ENCODE data around the gene ZNF684. TPM values are rescaled to one million over a fixed set of nuclear protein-coding genes. Genes with fewer than 3 reads are reported as not detected.
"Not testable (repeated sequence)": the region's sequence is repeated elsewhere in the genome, so short reads cannot be mapped to it uniquely, and the experiment has no call there.

Gene ZNF684
- total RNA-seq = 1 to 10 TPM; 1.3 to 4.4 (median 3.4) TPM

GRCh38 chr1:40531381-40532061 is at the start of gene ZNF684:
Gene ZNF684, plus strand, starts transcription at chr1:40531637. Its CDS starts 1,530 bp downstream, at chr1:40533167.
- no peak for TF ChIP-seq CTCF (IDR thresholded peaks at IDR 0.05)
- TF ChIP-seq POLR2AphosphoS5 (IDR thresholded peaks at IDR 0.05) = peak; percentile 85 to 94
- Histone ChIP-seq H3K36me3 (peaks cover 0 to 8% (median 0%) of the 10 kb centered on the region in 4 donors), H3K4me1 (peaks cover 18 to 22% (median 21%) of the 10 kb centered on the region in 4 donors), H3K4me3 (peak within 1 kb of the TSS; percentile 66 to 90 (median 70)), H3K27me3 (peaks cover 0 to 4% (median 0%) of the 10 kb centered on the region in 4 donors), H3K27ac (replicated peaks in 1 of 4) (peak within 1 kb of the TSS; percentile 76 to 90 (median 85)), H3K9me3 (no peaks in the 10 kb centered on the region)
- intact Hi-C loops (cut with DNase I) = no loop called here
- WGBS = under 1% methylated on average over 32 of the region's 35 CpGs
- peak; percentile 93 for DNase-seq (ENCODE audit: extremely low spot score)

DNA sequence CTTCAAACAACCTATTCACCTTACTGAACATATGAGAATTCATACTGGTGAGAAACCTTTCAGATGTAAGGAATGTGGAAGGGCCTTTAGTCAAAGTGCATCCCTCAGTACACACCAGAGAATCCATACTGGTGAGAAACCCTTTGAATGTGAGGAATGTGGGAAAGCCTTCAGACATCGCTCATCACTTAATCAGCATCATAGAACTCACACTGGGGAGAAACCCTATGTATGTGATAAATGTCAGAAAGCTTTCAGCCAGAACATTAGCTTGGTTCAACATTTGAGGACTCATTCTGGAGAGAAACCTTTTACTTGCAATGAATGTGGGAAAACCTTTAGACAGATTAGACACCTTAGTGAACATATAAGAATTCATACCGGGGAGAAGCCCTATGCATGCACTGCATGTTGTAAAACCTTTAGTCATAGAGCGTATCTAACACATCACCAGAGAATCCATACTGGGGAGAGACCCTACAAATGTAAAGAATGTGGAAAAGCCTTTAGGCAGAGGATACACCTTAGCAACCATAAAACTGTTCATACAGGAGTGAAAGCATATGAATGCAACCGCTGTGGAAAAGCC is 36.0 kb upstream of the ZNF684 start:
- Histone ChIP-seq H3K27me3 (no peaks in the 10 kb centered on the region), H3K36me3 (peaks cover 15 to 80% (median 56%) of the 10 kb centered on the region in 4 donors), H3K4me3 (no peak overlapping the region), H3K9me3 (peaks cover 6 to 82% (median 62%) of the 10 kb centered on the region in 4 donors), H3K4me1 (no peaks in the 10 kb centered on the region), H3K27ac (replicated peaks in 1 of 4) (no peak overlapping the region)
- 100% methylated on average over 4 of the region's 4 CpGs for WGBS
- intact Hi-C loops (cut with DNase I) = no loop called here
- DNase-seq (ENCODE audit: extremely low spot score) = no peak
- TF ChIP-seq POLR2A (IDR thresholded peaks at IDR 0.05; ENCODE audit: low read depth) (no peak), CTCF (IDR thresholded peaks at IDR 0.05) (no peak), EP300 (IDR thresholded peaks at IDR 0.05) (no peak), POLR2AphosphoS5 (IDR thresholded peaks at IDR 0.05) (no peak)

- H3K27ac ChIP-seq (replicated peaks in 1 of 4); DNase-seq (ENCODE audit: extremely low spot score); intact Hi-C loops (cut with DNase I); H3K27me3 ChIP-seq; H3K4me1 ChIP-seq; H3K4me3 ChIP-seq: not testable (repeated sequence)
- H3K9me3 ChIP-seq = peaks cover 0 to 55% (median 20%) of the 10 kb centered on the region in 4 donors
- peaks cover 0 to 20% (median 8%) of the 10 kb centered on the region in 4 donors for H3K36me3 ChIP-seq
- 97% methylated on average over 4 of the region's 4 CpGs for WGBS
Measured at GRCh38 chr1:40502651-40503050, 28.8 kb upstream of the ZNF684 start.

DNA sequence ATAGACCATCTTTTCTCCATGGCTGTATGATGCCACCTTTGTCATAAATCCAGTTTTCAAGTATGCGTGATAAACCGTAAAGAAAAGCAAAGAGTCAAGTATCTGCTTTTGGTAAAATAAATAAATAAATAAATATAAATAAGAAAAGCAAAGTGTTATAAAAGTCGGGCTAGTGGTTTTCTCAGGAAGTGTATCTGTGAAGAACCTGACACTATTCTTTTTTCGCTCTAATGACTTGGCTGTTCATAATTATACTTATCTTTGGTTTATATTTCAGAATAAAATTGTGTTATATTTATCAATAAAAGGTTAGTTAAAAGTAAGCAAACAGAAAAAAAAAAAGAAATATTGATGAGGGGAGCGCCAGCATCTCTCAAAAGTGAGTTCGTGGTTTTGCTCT is 23.5 kb upstream of the ZNF684 start:
- no peak for DNase-seq (ENCODE audit: extremely low spot score)
- intact Hi-C loops (cut with DNase I) = no loop called here
- Histone ChIP-seq H3K27me3 (no peaks in the 10 kb centered on the region), H3K4me3 (peak overlapping the region; percentile 72 to 84 (median 76)), H3K4me1 (peaks cover 16 to 22% (median 18%) of the 10 kb centered on the region in 4 donors), H3K27ac (replicated peaks in 1 of 4) (peak overlapping the region; percentile 73 to 84 (median 78)), H3K9me3 (peaks cover 0 to 11% (median under 1%) of the 10 kb centered on the region in 4 donors), H3K36me3 (no peaks in the 10 kb centered on the region)
- 63% methylated on average over 6 of the region's 6 CpGs for WGBS
- TF ChIP-seq POLR2AphosphoS5 (IDR thresholded peaks at IDR 0.05) (no peak), CTCF (IDR thresholded peaks at IDR 0.05) (no peak), EP300 (IDR thresholded peaks at IDR 0.05) (no peak), POLR2A (IDR thresholded peaks at IDR 0.05; ENCODE audit: low read depth) (no peak)

Data from esophagus muscularis mucosa (tissue), 4 donors.